ENCODE measurements around the gene ASAP3.
"Not testable (repeated sequence)": the region's sequence is repeated elsewhere in the genome, so short reads cannot be mapped to it uniquely, and the experiment has no call there.

ASAP3 gene

GRCh38 chr1:23514111-23514679, 30.2 kb upstream of the ASAP3 start:
- no peak for DNase-seq (ENCODE audit: low read depth)

- DNase-seq (ENCODE audit: low read depth), result no peak
These were observed 25.9 kb upstream of the ASAP3 start for GRCh38 chr1:23509896-23510295.

- no peak for DNase-seq (ENCODE audit: low read depth)
These were observed 22.6 kb upstream of the ASAP3 start for GRCh38 chr1:23506376-23507107.

- DNase-seq (ENCODE audit: low read depth), result no peak
These were observed 21.9 kb upstream of the ASAP3 start for GRCh38 chr1:23505851-23506250.

GRCh38 chr1:23504156-23504555, 20.2 kb upstream of the ASAP3 start:
- DNase-seq (ENCODE audit: low read depth), result not testable (repeated sequence)

GRCh38 chr1:23502951-23503350, 19.0 kb upstream of the ASAP3 start:
- no peak for DNase-seq (ENCODE audit: low read depth)

- no peak for DNase-seq (ENCODE audit: low read depth)
These were observed 16.5 kb upstream of the ASAP3 start for GRCh38 chr1:23500466-23500865.

GRCh38 chr1:23497777-23498439, 13.9 kb upstream of the ASAP3 start:
- DNase-seq (ENCODE audit: low read depth), result no peak

- DNase-seq (ENCODE audit: low read depth), result no peak
These were observed 12.7 kb upstream of the ASAP3 start for GRCh38 chr1:23496490-23497181.

GRCh38 chr1:23494836-23495235, 10.9 kb upstream of the ASAP3 start:
- not testable (repeated sequence) for DNase-seq (ENCODE audit: low read depth)

- DNase-seq (ENCODE audit: low read depth), result not testable (repeated sequence)
These were observed 8.8 kb upstream of the ASAP3 start for GRCh38 chr1:23492776-23493175.

GRCh38 chr1:23492132-23492720, 8.2 kb upstream of the ASAP3 start:
- no peak for DNase-seq (ENCODE audit: low read depth)

GRCh38 chr1:23489842-23490241, 5.9 kb upstream of the ASAP3 start:
- DNase-seq (ENCODE audit: low read depth), result no peak

GRCh38 chr1:23485002-23485332, 988 bp upstream of the ASAP3 start:
- DNase-seq (ENCODE audit: low read depth), result no peak

GRCh38 chr1:23484253-23485001, 448 bp upstream of the ASAP3 start:
- peak; percentile 91 for DNase-seq (ENCODE audit: low read depth)

- DNase-seq (ENCODE audit: low read depth), result no peak
These were observed 2.1 kb downstream of the ASAP3 start for GRCh38 chr1:23481904-23482303.

GRCh38 chr1:23481026-23481597, 2.9 kb downstream of the ASAP3 start:
- no peak for DNase-seq (ENCODE audit: low read depth)

- no peak for DNase-seq (ENCODE audit: low read depth)
These were observed 3.6 kb downstream of the ASAP3 start for GRCh38 chr1:23480187-23481025.

GRCh38 chr1:23479666-23479941, 4.4 kb downstream of the ASAP3 start:
- no peak for DNase-seq (ENCODE audit: low read depth)

GRCh38 chr1:23478896-23479665, 4.9 kb downstream of the ASAP3 start:
- DNase-seq (ENCODE audit: low read depth), result no peak

Data from activated T-cell treated with anti-CD3 and anti-CD28 coated beads for 1 hour (primary cell).